SK-N-SH treated with all-trans-retinoic acid at 6 μM for 48 hours (cell line): ENCODE measurements around the gene PECR.
A peak's percentile ranks its signal among the peaks of the same experiment; 100 is the strongest.

Experiments used
- ATAC-seq: fragments of 200-7000 bp; cut with Tn5 transposase; 3 replicates; pipeline ENCODE4 v1.9.1; 2020; ENCODE audit warnings: mild to moderate bottlenecking, moderate library complexity
- BACH2 ChIP-seq: fragments of 250-450 bp; sonication (Bioruptor Pico); IDR thresholded peaks from 2 replicates; pipeline ENCODE4 v1.9.0; 2021; ENCODE audit warnings: mild to moderate bottlenecking, borderline replicate concordance
- CSDC2 ChIP-seq: fragments of 250-450 bp; sonication (Bioruptor Pico); IDR thresholded peaks from 2 replicates; pipeline ENCODE4 v1.5.0; 2020; ENCODE audit warnings: mild to moderate bottlenecking, moderate library complexity
- CSRNP3 ChIP-seq: fragments of 250-450 bp; sonication (Bioruptor Pico); IDR thresholded peaks from 2 replicates; pipeline ENCODE4 v1.5.1; 2021; ENCODE audit warnings: mild to moderate bottlenecking, moderate library complexity
- ESRRG ChIP-seq: fragments of 250-450 bp; sonication (Bioruptor Pico); IDR thresholded peaks from 2 replicates; pipeline ENCODE4 v1.6.1; 2021; ENCODE audit warnings: mild to moderate bottlenecking
- GLIS3 ChIP-seq: fragments of 250-450 bp; sonication (Bioruptor Pico); IDR thresholded peaks from 2 replicates; pipeline ENCODE4 v1.5.0; 2020; ENCODE audit warnings: mild to moderate bottlenecking, moderate library complexity
- ISL1 ChIP-seq: fragments of 250-450 bp; sonication (Bioruptor Pico); IDR thresholded peaks from 2 replicates; pipeline ENCODE4 v2.1.2; 2022; ENCODE audit warnings: mild to moderate bottlenecking, moderate library complexity
- OSR1 ChIP-seq: fragments of 250-450 bp; sonication (Bioruptor Pico); IDR thresholded peaks from 2 replicates; pipeline ENCODE4 v1.8.0; 2022; ENCODE audit warnings: moderate library complexity, mild to moderate bottlenecking, inconsistent platforms
- PATZ1 ChIP-seq: fragments of 250-450 bp; sonication (Bioruptor Pico); IDR thresholded peaks from 2 replicates; pipeline ENCODE4 v1.8.0; 2020; ENCODE audit warnings: mild to moderate bottlenecking, moderate library complexity, borderline replicate concordance
- PPARA ChIP-seq: fragments of 250-450 bp; sonication (Bioruptor Pico); IDR thresholded peaks from 2 replicates; pipeline ENCODE4 v1.5.0; 2020; ENCODE audit warnings: mild to moderate bottlenecking, borderline replicate concordance
- RARB ChIP-seq: fragments of 250-450 bp; sonication (Bioruptor Pico); IDR thresholded peaks from 2 replicates; pipeline ENCODE4 v1.8.0; 2021; ENCODE audit warnings: mild to moderate bottlenecking, moderate library complexity
- SNAI2 ChIP-seq: fragments of 250-450 bp; sonication (Bioruptor Pico); IDR thresholded peaks from 2 replicates; pipeline ENCODE4 v1.5.0; 2020; ENCODE audit warnings: mild to moderate bottlenecking, moderate library complexity
- TCF4 ChIP-seq: fragments of 250-450 bp; sonication (Bioruptor Pico); IDR thresholded peaks from 2 replicates; pipeline ENCODE4 v1.8.0; 2021; ENCODE audit warnings: mild to moderate bottlenecking, moderate library complexity, borderline replicate concordance
- ZC3H10 ChIP-seq: fragments of 250-450 bp; sonication (Bioruptor Pico); IDR thresholded peaks from 2 replicates; pipeline ENCODE4 v1.5.1; 2021; ENCODE audit warnings: mild to moderate bottlenecking, moderate library complexity
- ZFP3 ChIP-seq: fragments of 250-450 bp; sonication (Bioruptor Pico); IDR thresholded peaks from 2 replicates; pipeline ENCODE4 v1.5.0; 2020; ENCODE audit warnings: mild to moderate bottlenecking, moderate library complexity
- ZFP30 ChIP-seq: fragments of 450-650 bp; formaldehyde crosslinking; IDR thresholded peaks from 2 replicates; pipeline ENCODE4 v1.5.0; 2022; ENCODE audit warnings: mild to moderate bottlenecking, moderate library complexity
- ZNF565 ChIP-seq: fragments of 450-650 bp; formaldehyde crosslinking; conservative IDR thresholded peaks from 2 replicates; pipeline ENCODE4 v1.5.0; 2020; ENCODE audit warnings: low read depth, mild to moderate bottlenecking, moderate library complexity
- ZNF70 ChIP-seq: fragments of 450-650 bp; formaldehyde crosslinking; IDR thresholded peaks from 2 replicates; pipeline ENCODE4 v1.5.0; 2020; ENCODE audit warnings: mild to moderate bottlenecking, moderate library complexity
- ZNF8 ChIP-seq: fragments of 450-650 bp; formaldehyde crosslinking; IDR thresholded peaks from 2 replicates; pipeline ENCODE4 v1.5.0; 2020; ENCODE audit warnings: mild to moderate bottlenecking, moderate library complexity
- TF ChIP-seq, protein P1 (sequence below): fragments of 250-450 bp; sonication (Bioruptor Pico); IDR thresholded peaks from 2 replicates; pipeline ENCODE4 v1.5.1; 2020; ENCODE audit warnings: low read depth, mild to moderate bottlenecking, moderate library complexity
- TF ChIP-seq, protein P2 (sequence below): fragments of 250-450 bp; sonication (Bioruptor Pico); IDR thresholded peaks from 2 replicates; pipeline ENCODE4 v1.5.0; 2020; ENCODE audit warnings: mild to moderate bottlenecking, moderate library complexity

The PECR gene

DNA sequence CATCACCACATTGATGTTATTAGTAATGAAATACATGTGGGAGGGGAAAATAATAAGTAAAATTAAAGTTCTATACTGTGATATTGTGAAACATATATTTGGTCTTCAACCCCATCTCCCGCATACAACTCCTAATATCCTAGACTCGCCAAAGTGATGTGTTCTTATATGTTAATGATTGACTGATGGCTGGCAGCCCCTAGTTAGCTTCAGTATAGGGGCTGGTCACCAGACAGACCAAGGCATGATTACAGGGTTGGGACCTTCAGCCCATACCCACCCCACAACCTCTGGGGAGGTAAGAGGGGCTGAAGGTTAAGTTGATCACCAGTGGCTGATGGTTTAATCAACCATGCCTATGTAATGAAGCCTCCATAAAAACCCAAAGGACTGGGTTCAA, 40.2 kb downstream of the PECR start (continued):
- TF ChIP-seq PPARA (CRISPR knock-in tag), result no peak
- TF ChIP-seq, protein P1, sequence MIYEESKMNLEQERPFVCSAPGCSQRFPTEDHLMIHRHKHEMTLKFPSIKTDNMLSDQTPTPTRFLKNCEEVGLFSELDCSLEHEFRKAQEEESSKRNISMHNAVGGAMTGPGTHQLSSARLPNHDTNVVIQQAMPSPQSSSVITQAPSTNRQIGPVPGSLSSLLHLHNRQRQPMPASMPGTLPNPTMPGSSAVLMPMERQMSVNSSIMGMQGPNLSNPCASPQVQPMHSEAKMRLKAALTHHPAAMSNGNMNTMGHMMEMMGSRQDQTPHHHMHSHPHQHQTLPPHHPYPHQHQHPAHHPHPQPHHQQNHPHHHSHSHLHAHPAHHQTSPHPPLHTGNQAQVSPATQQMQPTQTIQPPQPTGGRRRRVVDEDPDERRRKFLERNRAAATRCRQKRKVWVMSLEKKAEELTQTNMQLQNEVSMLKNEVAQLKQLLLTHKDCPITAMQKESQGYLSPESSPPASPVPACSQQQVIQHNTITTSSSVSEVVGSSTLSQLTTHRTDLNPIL (CRISPR knock-in tag), result no peak
- no peak for TF ChIP-seq ZNF70 (CRISPR knock-in tag)

DNA sequence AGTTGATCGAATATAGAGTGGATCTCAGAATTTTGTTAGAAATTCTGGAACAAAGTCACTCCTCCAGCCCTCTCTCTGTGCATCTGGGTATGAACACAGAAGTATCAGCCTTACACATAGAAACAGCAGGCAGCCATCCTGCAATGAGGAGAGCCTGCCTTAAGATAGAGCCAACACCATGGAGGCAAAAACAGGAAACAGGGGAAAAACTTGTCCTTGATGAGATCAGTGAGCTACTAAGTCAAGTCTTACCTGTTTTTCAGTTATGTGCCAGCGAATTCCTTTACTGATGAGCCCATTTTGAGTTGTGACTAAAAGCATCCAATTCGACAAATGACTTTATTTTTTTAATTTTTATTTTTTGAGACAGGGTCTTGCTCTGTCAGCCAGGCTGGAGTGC, 41.7 kb downstream of the PECR start:
- no peak for TF ChIP-seq ISL1 (CRISPR knock-in tag)
- no peak for TF ChIP-seq ZNF70 (CRISPR knock-in tag)
- TF ChIP-seq ESRRG (CRISPR knock-in tag), result no peak
- no peak for TF ChIP-seq TCF4
- no peak for TF ChIP-seq CSDC2 (CRISPR knock-in tag)
- no peak for TF ChIP-seq PATZ1
- no peak for TF ChIP-seq ZC3H10 (CRISPR knock-in tag)
- TF ChIP-seq BACH2 (CRISPR knock-in tag), result no peak
- no peak for TF ChIP-seq ZFP30
- TF ChIP-seq GLIS3, result no peak
- no peak for TF ChIP-seq ZFP3 (CRISPR knock-in tag)
- no peak for TF ChIP-seq ZNF8 (CRISPR knock-in tag)
- TF ChIP-seq, protein P1 (CRISPR knock-in tag), result no peak
- no peak for TF ChIP-seq ZNF565 (CRISPR knock-in tag)
- TF ChIP-seq RARB, result no peak
- ATAC-seq, result no peak

- TF ChIP-seq ZNF70 (CRISPR knock-in tag) (peak; percentile 67; the same call in 1 of the 2 replicates), ZFP3 (CRISPR knock-in tag) (no peak)
- ATAC-seq, result peak; percentile 80
These were observed 47.5 kb downstream of the PECR start for GRCh38 chr2:216034065-216034464.

DNA sequence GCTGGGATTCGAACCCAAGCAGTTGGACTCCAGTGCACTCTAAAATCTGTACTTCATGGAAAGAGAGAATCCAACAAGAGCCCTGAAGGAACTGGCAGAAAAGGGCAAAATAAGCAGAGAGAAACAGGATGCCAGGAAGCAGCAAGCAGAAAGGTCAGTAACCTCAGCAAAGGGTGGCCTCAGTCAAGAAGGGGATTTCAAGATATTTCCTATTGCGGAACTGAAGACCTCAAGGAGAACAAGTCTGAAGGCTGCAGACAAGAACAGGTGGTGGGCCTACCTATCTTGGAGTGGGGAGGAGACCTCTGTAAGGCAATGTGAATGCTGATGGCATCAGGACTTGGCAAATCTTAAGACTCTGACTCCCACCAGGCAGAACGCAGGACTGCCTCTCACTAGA, 48.2 kb downstream of the PECR start:
- no peak for ATAC-seq
- TF ChIP-seq ZFP3 (CRISPR knock-in tag) (no peak), CSRNP3 (CRISPR knock-in tag) (no peak), OSR1 (CRISPR knock-in tag) (no peak), TCF4 (no peak), RARB (no peak), ZC3H10 (CRISPR knock-in tag) (no peak), ZNF70 (CRISPR knock-in tag) (no peak), PATZ1 (no peak), ZNF565 (CRISPR knock-in tag) (no peak), ISL1 (CRISPR knock-in tag) (no peak), SNAI2 (CRISPR knock-in tag) (no peak)
- TF ChIP-seq, protein P2, sequence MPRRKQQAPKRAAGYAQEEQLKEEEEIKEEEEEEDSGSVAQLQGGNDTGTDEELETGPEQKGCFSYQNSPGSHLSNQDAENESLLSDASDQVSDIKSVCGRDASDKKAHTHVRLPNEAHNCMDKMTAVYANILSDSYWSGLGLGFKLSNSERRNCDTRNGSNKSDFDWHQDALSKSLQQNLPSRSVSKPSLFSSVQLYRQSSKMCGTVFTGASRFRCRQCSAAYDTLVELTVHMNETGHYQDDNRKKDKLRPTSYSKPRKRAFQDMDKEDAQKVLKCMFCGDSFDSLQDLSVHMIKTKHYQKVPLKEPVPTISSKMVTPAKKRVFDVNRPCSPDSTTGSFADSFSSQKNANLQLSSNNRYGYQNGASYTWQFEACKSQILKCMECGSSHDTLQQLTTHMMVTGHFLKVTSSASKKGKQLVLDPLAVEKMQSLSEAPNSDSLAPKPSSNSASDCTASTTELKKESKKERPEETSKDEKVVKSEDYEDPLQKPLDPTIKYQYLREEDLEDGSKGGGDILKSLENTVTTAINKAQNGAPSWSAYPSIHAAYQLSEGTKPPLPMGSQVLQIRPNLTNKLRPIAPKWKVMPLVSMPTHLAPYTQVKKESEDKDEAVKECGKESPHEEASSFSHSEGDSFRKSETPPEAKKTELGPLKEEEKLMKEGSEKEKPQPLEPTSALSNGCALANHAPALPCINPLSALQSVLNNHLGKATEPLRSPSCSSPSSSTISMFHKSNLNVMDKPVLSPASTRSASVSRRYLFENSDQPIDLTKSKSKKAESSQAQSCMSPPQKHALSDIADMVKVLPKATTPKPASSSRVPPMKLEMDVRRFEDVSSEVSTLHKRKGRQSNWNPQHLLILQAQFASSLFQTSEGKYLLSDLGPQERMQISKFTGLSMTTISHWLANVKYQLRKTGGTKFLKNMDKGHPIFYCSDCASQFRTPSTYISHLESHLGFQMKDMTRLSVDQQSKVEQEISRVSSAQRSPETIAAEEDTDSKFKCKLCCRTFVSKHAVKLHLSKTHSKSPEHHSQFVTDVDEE, result no peak
- TF ChIP-seq, protein P1 (CRISPR knock-in tag), result no peak
